Lower leg skin (tissue), 4 donors: Measurements from ENCODE around the gene IL10RB. TPM values are rescaled to one million over a fixed set of nuclear protein-coding genes. Genes with fewer than 3 reads are reported as not detected.

ENCODE experiments used
- DNase-seq, 2 donors: peaks; one replicate each; pipeline ENCODE4 v3.0.0-alpha.2; 2019; ENCODE audit warnings: low spot score in 2 of 2
- H3K4me3 ChIP-seq: fragments of 200-600 bp; sonication (generic); 2 replicates; pipeline ENCODE4 v1.5.1; 2017; ENCODE audit warnings: mild to moderate bottlenecking, low read depth; ENCODE audit not compliant: poor library complexity, severe bottlenecking
- POLR2A ChIP-seq, 2 donors: fragments of 450-650 bp; IDR thresholded peaks; one replicate each; pipeline ENCODE4 v1.6.1; 2016 to 2017; ENCODE audit warnings: antibody characterized with exemption in 2 of 2, mild to moderate bottlenecking in 1 of 2, moderate library complexity in 1 of 2
- WGBS, 2 donors: methylation state at CpG; one replicate each; pipeline ENCODE4 v1.1.5; 2018; 5-methylcytosine and 5-hydroxymethylcytosine counted together
- intact Hi-C: fragments of 100-400 bp; cut with DNase I; formaldehyde crosslinking; loops from one replicate; pipeline ENCODE4 v1.15.0; 2023; ENCODE audit warnings: low total_unique reads
- total RNA-seq, 4 donors: library from RNA; depleted of rRNA; stranded (reverse); fragments of >200 nt; gene quantifications; one replicate each; pipeline ENCODE4 v1.1.0, GENCODE V29; 2016
- TF ChIP-seq, protein P1 (sequence below), 3 donors: fragments of 450-650 bp; IDR thresholded peaks; one replicate each; pipeline ENCODE4 v1.5.1; 2016; ENCODE audit warnings: antibody characterized with exemption in 3 of 3, mild to moderate bottlenecking in 3 of 3, moderate library complexity in 2 of 3

IL10RB gene
- total RNA-seq, 4 donors from 2014 or later = 27.6 to 33.3 (median 30.2) TPM

GRCh38 chr21:33270986-33271385 lies 4.8 kb downstream of the IL10RB start:
- no peak overlapping the region for H3K4me3 ChIP-seq
- no peak for DNase-seq
- 93 to 94% methylated on average over 8 of the region's 8 CpGs for WGBS, 2 donors
- TF ChIP-seq, protein P1, sequence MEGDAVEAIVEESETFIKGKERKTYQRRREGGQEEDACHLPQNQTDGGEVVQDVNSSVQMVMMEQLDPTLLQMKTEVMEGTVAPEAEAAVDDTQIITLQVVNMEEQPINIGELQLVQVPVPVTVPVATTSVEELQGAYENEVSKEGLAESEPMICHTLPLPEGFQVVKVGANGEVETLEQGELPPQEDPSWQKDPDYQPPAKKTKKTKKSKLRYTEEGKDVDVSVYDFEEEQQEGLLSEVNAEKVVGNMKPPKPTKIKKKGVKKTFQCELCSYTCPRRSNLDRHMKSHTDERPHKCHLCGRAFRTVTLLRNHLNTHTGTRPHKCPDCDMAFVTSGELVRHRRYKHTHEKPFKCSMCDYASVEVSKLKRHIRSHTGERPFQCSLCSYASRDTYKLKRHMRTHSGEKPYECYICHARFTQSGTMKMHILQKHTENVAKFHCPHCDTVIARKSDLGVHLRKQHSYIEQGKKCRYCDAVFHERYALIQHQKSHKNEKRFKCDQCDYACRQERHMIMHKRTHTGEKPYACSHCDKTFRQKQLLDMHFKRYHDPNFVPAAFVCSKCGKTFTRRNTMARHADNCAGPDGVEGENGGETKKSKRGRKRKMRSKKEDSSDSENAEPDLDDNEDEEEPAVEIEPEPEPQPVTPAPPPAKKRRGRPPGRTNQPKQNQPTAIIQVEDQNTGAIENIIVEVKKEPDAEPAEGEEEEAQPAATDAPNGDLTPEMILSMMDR (IDR thresholded peaks at IDR 0.05) = no peak
- TF ChIP-seq POLR2A (IDR thresholded peaks at IDR 0.05) = no peak
- intact Hi-C loops = no loop called here

GRCh38 chr21:33273044-33273443 lies 6.9 kb downstream of the IL10RB start:
- no peak for DNase-seq
- WGBS, 2 donors = 86 to 89% methylated on average over 6 of the region's 6 CpGs
- intact Hi-C loops = no loop called here
- TF ChIP-seq, protein P1 (IDR thresholded peaks at IDR 0.05) = no peak
- TF ChIP-seq POLR2A (IDR thresholded peaks at IDR 0.05) = no peak
- no peak overlapping the region for H3K4me3 ChIP-seq

GRCh38 chr21:33278721-33279120 lies 12.6 kb downstream of the IL10RB start:
- DNase-seq = no peak
- no peak overlapping the region for H3K4me3 ChIP-seq
- no peak for TF ChIP-seq POLR2A (IDR thresholded peaks at IDR 0.05)
- TF ChIP-seq, protein P1 (IDR thresholded peaks at IDR 0.05) = no peak
- intact Hi-C loops = no loop called here
- 70 to 81% methylated on average over 2 of the region's 2 CpGs for WGBS, 2 donors

DNA sequence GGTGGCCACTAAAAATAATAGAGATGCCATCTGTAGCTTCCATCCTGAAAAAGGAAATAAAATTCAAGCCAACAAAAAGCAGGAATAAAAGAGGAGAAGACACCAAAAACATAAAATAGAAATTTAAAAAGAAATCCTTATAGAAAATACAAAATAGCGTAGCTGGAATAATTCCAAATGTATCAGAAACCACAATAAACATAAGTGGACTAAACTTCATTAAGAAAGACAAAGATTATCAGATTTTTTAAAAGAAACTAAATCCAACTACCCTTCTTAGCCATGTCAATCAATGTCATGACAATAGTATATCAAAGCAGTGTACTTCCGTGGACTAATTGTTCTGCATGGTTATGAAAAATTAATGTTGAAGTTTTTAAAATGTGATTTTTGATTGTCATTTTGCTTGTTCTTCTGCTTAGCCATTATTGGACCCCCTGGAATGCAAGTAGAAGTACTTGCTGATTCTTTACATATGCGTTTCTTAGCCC lies 13.2 kb downstream of the IL10RB start:
- intact Hi-C loops = no loop called here
- no peak for TF ChIP-seq POLR2A (IDR thresholded peaks at IDR 0.05)
- TF ChIP-seq, protein P1 (IDR thresholded peaks at IDR 0.05) = no peak
- WGBS, 2 donors = 98% methylated on average over 3 of the region's 3 CpGs
- H3K4me3 ChIP-seq = no peak overlapping the region
- no peak for DNase-seq

DNA sequence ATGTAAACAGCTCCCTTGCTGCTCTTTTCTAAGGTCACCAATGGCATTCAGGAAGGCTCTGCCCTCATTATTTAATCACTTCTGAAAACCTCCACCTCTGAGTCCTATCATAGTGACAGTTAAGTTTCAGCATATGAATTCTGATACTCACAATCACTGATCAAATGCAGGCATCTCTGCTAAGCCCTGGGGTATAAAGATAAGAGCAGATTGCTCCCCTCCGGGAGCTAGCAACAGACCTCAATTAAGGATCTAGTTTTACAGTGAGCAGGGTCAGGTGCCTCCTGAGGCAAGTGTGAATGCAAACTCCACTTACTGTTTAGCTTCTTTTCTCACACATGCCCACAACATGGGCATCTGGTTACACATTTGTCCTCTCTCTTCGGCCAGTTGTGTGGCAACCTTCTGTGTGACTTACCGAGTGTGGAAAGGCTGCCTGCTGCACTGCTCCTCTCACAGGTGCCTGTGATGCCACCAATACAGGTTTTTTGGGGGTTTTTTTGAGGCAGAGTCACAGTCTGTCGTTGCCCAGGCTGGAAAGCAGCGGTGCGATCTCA lies 15.0 kb downstream of the IL10RB start:
- intact Hi-C loops = loop anchor here (5.0 kb wide), 1 partner anchor 564 kb away; no protein-coding TSS in a partner anchor
- no peak overlapping the region for H3K4me3 ChIP-seq
- peak in 1 of 2 donors; percentile 10 for DNase-seq
- WGBS, 2 donors = 91 to 97% methylated on average over 5 to 6 of the region's 6 CpGs
- TF ChIP-seq, protein P1 (IDR thresholded peaks at IDR 0.05) = no peak
- TF ChIP-seq POLR2A (IDR thresholded peaks at IDR 0.05) = no peak

- intact Hi-C loops = loop anchor here (5.0 kb wide), 1 partner anchor 566 kb away; no protein-coding TSS in a partner anchor
- H3K4me3 ChIP-seq = no peak overlapping the region
- 97% methylated on average over 5 of the region's 5 CpGs for WGBS, 2 donors
- DNase-seq = peak in 1 of 2 donors; percentile 45
- no peak for TF ChIP-seq POLR2A (IDR thresholded peaks at IDR 0.05)
- TF ChIP-seq, protein P1 (IDR thresholded peaks at IDR 0.05) = no peak
These were observed 17.0 kb downstream of the IL10RB start for GRCh38 chr21:33283203-33283602.
